ENCODE measurements around the gene ABAT.

- TF ChIP-seq, protein P1, sequence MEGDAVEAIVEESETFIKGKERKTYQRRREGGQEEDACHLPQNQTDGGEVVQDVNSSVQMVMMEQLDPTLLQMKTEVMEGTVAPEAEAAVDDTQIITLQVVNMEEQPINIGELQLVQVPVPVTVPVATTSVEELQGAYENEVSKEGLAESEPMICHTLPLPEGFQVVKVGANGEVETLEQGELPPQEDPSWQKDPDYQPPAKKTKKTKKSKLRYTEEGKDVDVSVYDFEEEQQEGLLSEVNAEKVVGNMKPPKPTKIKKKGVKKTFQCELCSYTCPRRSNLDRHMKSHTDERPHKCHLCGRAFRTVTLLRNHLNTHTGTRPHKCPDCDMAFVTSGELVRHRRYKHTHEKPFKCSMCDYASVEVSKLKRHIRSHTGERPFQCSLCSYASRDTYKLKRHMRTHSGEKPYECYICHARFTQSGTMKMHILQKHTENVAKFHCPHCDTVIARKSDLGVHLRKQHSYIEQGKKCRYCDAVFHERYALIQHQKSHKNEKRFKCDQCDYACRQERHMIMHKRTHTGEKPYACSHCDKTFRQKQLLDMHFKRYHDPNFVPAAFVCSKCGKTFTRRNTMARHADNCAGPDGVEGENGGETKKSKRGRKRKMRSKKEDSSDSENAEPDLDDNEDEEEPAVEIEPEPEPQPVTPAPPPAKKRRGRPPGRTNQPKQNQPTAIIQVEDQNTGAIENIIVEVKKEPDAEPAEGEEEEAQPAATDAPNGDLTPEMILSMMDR (IDR thresholded peaks at IDR 0.05; ENCODE audit: low read length) = no peak
- TF ChIP-seq EZH2 (IDR thresholded peaks at IDR 0.05; ENCODE audit: borderline replicate concordance, low read length) = no peak
Observed at GRCh38 chr16:8788578-8789172, 114.3 kb downstream of the ABAT start.

All from OCI-LY1 (cell line).